Activated B cell treated with CpG ODN at 0.5 μM for 24 hours (primary cell): ENCODE results near the gene FHIT. TPM values are rescaled to one million over a fixed set of nuclear protein-coding genes. Genes with fewer than 3 reads are reported as not detected.

Source experiments
- ATAC-seq: fragments of 200-7000 bp; cut with Tn5 transposase; one replicate; pipeline ENCODE4 v1.10.0; 2021; ENCODE audit warnings: low read depth, mild to moderate bottlenecking, moderate library complexity
- CTCF ChIA-PET: fragments of 350-600 bp; sonication (Branson Sonifier 250); formaldehyde crosslinking; loops from one replicate; lab custom pipeline; 2021; ENCODE audit warnings: antibody characterized with exemption; lab: Charles Lee
- POLR2A ChIA-PET: fragments of 350-600 bp; sonication (Branson Sonifier 250); formaldehyde crosslinking; loops from one replicate; lab custom pipeline; 2021; ENCODE audit warnings: antibody characterized with exemption; lab: Charles Lee
- DNase-seq: peaks from one replicate; pipeline ENCODE4 v3.0.0; 2022
- H3K27ac Mint-ChIP-seq: one replicate; pipeline ENCODE4 v1.8.0; 2020; ENCODE audit warnings: mixed read lengths
- H3K27me3 Mint-ChIP-seq: one replicate; pipeline ENCODE4 v1.8.0; 2021; ENCODE audit warnings: mixed read lengths
- H3K36me3 Mint-ChIP-seq: one replicate; pipeline ENCODE4 v1.8.0; 2021; ENCODE audit warnings: low read depth, mixed read lengths
- H3K4me1 Mint-ChIP-seq: one replicate; pipeline ENCODE4 v1.8.0; 2021; ENCODE audit warnings: mixed read lengths
- H3K4me3 Mint-ChIP-seq: one replicate; pipeline ENCODE4 v1.8.0; 2020; ENCODE audit warnings: mild to moderate bottlenecking, mixed read lengths
- H3K9me3 Mint-ChIP-seq: one replicate; pipeline ENCODE4 v1.8.0; 2020; ENCODE audit warnings: mixed read lengths
- intact Hi-C: fragments of 100-400 bp; cut with micrococcal nuclease; formaldehyde crosslinking; loops from one replicate; pipeline ENCODE4 v1.15.1; 2024
- total RNA-seq: library from RNA; stranded (reverse); gene quantifications from 2 replicates; pipeline ENCODE4 v1.2.3, GENCODE V29; 2022
- TF ChIP-seq, protein P1 (sequence below): fragments of 200-600 bp; IDR thresholded peaks from one replicate; pipeline ENCODE4 v1.8.0; 2022; ENCODE audit warnings: antibody characterized with exemption, mild to moderate bottlenecking

Gene FHIT
- total RNA-seq, 1 donor from 2014 or later = 5.5 TPM

DNA sequence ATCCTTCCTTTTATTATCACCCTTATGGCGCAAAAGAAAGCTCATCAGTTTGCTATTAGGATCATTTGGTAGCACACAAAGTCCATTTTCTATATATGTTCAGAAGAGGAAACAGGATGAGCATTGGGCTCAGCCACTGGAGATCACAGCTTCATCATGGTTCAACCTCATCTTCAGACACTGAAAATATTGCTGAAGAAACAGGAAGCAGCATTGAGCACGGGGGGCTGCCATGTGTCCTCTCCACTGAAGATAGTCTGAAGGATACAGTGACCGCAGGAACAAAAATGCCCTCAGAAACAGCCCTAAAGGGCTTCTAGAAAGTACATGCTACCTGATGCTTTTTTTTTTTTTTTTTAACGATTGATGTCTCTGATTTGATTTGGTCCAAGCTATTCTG lies 1366.2 kb downstream of the FHIT start:
- intact Hi-C loops = no loop called here
- H3K4me3 Mint-ChIP-seq = no peak overlapping the region
- no peak for ATAC-seq
- no peak overlapping the region for H3K27ac Mint-ChIP-seq
- TF ChIP-seq, protein P1, sequence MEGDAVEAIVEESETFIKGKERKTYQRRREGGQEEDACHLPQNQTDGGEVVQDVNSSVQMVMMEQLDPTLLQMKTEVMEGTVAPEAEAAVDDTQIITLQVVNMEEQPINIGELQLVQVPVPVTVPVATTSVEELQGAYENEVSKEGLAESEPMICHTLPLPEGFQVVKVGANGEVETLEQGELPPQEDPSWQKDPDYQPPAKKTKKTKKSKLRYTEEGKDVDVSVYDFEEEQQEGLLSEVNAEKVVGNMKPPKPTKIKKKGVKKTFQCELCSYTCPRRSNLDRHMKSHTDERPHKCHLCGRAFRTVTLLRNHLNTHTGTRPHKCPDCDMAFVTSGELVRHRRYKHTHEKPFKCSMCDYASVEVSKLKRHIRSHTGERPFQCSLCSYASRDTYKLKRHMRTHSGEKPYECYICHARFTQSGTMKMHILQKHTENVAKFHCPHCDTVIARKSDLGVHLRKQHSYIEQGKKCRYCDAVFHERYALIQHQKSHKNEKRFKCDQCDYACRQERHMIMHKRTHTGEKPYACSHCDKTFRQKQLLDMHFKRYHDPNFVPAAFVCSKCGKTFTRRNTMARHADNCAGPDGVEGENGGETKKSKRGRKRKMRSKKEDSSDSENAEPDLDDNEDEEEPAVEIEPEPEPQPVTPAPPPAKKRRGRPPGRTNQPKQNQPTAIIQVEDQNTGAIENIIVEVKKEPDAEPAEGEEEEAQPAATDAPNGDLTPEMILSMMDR = no peak
- peaks cover 3% of the 10 kb centered on the region for H3K4me1 Mint-ChIP-seq
- H3K9me3 Mint-ChIP-seq = peaks cover 2% of the 10 kb centered on the region
- no peaks in the 10 kb centered on the region for H3K27me3 Mint-ChIP-seq
- POLR2A ChIA-PET = no interaction called here
- no peaks in the 10 kb centered on the region for H3K36me3 Mint-ChIP-seq
- no peak for DNase-seq
- CTCF ChIA-PET = no interaction called here

DNA sequence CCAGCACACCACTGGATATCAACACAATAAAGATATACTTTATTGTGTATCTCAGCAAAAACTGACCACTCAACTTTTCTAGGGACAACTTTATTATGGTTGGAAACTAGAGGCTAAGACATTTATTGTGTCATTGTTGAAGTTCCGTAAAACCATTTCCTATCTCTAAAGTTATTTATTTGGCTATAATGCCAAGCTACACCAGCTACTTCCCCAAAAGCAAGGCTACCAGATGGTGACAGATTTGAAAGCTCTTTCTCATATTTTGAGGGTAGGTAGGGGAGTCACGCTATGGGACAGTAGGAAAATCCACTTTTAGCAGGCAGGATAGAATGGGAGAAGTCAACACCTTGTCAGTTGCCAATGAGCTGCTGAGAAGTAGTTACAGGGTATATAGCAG lies 1366.8 kb downstream of the FHIT start:
- H3K27me3 Mint-ChIP-seq = no peaks in the 10 kb centered on the region
- H3K9me3 Mint-ChIP-seq = peaks cover 2% of the 10 kb centered on the region
- no peaks in the 10 kb centered on the region for H3K36me3 Mint-ChIP-seq
- peaks cover 3% of the 10 kb centered on the region for H3K4me1 Mint-ChIP-seq
- TF ChIP-seq, protein P1 = no peak
- ATAC-seq = no peak
- intact Hi-C loops = no loop called here
- H3K27ac Mint-ChIP-seq = no peak overlapping the region
- DNase-seq = no peak
- ChIA-PET CTCF (no interaction called here), POLR2A (no interaction called here)
- no peak overlapping the region for H3K4me3 Mint-ChIP-seq

DNA sequence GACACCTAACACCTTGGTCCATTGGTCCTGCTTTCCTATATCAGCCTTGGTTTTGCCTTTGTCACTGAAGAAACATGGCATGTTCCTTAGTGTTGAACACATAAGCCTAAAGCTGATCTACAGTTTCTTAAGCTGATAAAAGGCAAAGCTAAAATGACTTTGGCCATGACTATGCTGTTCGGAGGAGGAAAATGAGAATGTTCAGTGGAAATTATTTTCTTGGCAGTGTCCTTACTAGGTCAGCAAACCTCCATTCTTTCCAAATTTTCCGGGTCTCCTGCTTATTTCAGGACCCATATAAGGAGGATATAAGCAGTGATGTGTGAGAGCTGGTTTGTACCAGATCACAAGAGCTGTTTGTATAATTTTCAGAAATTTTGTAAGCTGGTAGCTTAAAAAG lies 1368.5 kb downstream of the FHIT start:
- Mint-ChIP-seq H3K27ac (no peak overlapping the region), H3K27me3 (no peaks in the 10 kb centered on the region), H3K4me3 (no peak overlapping the region), H3K4me1 (peaks cover 3% of the 10 kb centered on the region), H3K9me3 (no peaks in the 10 kb centered on the region), H3K36me3 (no peaks in the 10 kb centered on the region)
- ATAC-seq = no peak
- ChIA-PET POLR2A (no interaction called here), CTCF (no interaction called here)
- TF ChIP-seq, protein P1 = no peak
- intact Hi-C loops = no loop called here
- DNase-seq = no peak

DNA sequence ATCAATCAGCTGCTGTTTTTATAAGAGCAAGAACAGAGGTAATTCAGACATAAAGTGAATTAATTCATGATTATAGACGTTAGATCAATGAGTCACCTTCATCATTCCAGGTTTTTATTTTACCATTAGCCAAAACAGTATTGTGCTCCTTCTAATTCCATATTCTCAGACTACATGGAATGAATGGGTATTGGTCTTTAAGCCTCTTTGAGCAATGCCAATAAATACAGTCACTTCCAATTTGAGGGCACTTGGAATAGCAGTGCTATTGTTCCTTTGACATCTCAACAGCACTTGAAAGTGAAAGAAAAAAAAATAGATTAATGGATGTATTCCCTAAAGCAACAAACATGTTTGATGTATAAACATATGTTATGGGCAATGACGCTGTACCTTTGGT lies 1370.5 kb downstream of the FHIT start:
- no peak overlapping the region for H3K4me3 Mint-ChIP-seq
- intact Hi-C loops = no loop called here

DNA sequence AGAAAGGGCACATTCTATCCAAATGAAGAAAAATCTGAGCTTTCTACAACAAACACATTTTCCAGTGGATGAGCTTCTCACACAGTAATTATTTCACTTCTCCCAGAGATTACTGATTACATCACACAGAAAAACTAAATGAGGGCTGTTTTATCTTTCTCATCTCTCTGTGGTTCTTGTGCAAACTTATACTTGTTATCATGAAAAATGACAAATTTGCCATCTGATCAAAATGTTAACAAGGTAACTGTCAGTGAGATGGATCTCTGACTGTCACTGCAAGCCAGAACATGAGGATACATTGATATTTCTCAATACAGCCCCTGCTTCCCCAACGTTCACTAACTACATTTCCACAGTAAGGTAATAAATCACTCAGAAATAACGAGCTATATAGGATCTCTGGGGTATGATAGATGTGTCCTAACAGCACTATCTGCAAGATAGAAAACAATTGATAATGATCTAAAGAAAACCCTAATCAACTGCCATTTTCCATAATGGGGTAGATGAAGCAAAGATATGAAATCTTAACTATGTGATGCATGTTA lies 1372.1 kb downstream of the FHIT start:
- Mint-ChIP-seq H3K4me3 (no peak overlapping the region), H3K27ac (no peak overlapping the region), H3K9me3 (no peaks in the 10 kb centered on the region), H3K4me1 (peaks cover under 1% of the 10 kb centered on the region), H3K36me3 (no peaks in the 10 kb centered on the region), H3K27me3 (no peaks in the 10 kb centered on the region)
- TF ChIP-seq, protein P1 = no peak
- POLR2A ChIA-PET = no interaction called here
- intact Hi-C loops = no loop called here
- CTCF ChIA-PET = no interaction called here
- no peak for DNase-seq
- no peak for ATAC-seq

More for the DNA sequence above, 1370.5 kb downstream of the FHIT start:
- Mint-ChIP-seq H3K36me3 (no peaks in the 10 kb centered on the region), H3K4me1 (peaks cover 3% of the 10 kb centered on the region), H3K27ac (no peak overlapping the region), H3K9me3 (no peaks in the 10 kb centered on the region), H3K27me3 (no peaks in the 10 kb centered on the region)
- CTCF ChIA-PET = no interaction called here
- TF ChIP-seq, protein P1 = no peak
- DNase-seq (no peak), ATAC-seq (no peak)
- POLR2A ChIA-PET = no interaction called here
